ENCODE results near the gene PIGQ.

The PIGQ gene

DNA sequence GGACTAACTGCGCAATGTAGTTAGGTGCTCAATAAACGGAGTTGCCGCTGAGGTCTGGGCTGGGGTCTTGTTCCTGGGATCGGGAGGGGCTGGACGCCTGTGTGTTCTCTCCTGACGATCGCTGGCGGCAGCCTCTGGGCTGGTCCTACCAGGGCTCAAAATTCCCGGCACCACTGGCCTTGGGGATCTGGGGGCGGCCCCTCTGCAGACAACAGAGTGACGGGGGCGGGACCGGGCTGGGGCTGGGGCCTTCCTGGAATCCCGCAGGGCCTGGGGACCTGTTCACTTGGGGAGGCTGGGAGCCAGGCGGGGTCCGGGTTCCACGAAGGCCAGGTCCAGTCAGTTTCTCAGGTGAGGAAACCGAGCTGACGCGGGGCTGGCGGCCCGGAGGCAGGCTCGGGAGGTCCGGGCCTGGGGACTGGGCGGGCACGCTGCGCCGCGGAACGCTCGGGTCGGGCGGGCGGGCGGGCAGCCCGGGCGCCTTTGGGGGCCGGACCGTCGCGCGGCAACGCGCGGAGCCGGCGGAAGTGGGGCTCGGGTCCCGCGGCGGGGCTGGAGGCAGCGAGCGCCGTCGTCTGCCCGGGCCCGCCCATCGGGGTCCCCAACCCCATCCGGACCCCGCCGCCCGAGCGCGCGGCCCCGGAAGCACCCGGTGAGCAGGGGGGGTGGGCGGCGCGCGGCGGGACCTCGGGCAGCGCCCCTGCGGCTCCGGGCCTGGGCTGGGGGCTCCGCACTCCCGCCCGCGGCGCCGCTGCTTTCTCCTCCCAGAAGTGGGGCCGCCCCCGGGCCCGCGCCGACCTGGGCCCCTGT, at the start of gene PIGQ:
Gene PIGQ, plus strand, starts transcription at position 524 of the 810 bp plus-strand sequence. CDS start 4,107 bp downstream, outside the sequence.
- DNase-seq (ENCODE audit: low read depth in 3 of 3) = peak in 2 of 3 experiments; percentile 45 to 65

DNA sequence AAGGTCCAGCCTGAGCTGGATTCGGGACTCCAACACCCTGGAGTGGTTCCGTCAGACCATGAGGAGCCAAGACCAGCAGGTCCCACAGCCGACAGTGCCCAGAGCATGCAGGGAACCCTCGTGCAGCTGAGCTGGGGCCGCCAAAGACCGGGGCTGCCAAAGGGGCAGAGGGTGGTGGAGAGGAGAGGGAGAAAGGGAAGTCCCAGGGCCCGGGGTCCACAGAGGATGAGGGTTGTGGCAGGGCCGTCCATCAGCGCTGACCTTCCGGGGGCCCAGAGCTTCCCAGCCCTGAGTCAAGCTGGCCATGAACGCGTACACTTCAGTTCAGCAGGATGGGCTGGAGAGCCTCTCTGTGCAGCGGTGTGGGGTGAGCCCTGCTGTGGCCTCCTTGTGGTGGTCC, 48.9 kb upstream of the PIGQ start:
- DNase-seq (ENCODE audit: low read depth in 3 of 3) = no peak

GRCh38 chr16:521381-522210, 48.2 kb upstream of the PIGQ start:
- DNase-seq (ENCODE audit: low read depth in 3 of 3) = no peak

DNA sequence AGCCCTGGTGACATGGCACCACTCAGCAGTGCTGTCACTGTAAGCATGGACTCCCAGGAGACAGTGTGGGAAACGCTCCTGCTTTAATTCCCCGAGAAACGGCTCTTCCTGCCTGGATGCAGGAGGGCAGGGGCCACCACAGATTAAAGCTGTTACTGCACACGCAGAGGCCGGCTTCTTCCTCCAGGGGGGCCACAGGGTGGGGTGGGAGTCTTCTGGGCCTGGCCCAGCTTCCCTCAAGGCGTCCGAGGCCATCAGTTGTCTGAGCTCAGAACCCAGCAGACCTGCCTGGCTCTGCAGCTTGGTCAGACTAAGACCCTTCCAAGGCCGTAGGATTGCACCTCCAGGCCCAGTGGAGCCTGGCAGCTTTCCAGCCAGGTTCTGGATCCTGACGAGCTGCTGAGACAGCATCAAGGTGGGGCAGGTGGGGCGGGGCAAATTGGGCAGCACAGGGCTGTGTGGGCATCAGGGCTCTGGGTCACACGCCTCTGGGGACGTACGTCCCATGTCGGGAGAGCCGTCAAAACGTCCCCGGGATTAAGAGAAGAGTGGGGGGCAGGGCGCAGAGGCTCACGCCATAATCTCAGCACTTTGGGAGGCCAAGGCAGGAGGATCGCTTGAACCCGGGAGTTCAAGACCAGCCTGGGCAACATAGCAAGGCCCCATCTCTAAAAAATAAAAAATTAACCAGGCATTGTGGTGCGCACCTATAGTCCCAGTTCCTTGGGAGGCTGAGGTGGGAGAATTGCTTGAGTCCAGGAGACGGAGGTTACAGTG, 47.3 kb upstream of the PIGQ start:
- no peak for DNase-seq (ENCODE audit: low read depth in 3 of 3)

GRCh38 chr16:523097-523741, 46.5 kb upstream of the PIGQ start:
- no peak for DNase-seq (ENCODE audit: low read depth in 3 of 3)

DNA sequence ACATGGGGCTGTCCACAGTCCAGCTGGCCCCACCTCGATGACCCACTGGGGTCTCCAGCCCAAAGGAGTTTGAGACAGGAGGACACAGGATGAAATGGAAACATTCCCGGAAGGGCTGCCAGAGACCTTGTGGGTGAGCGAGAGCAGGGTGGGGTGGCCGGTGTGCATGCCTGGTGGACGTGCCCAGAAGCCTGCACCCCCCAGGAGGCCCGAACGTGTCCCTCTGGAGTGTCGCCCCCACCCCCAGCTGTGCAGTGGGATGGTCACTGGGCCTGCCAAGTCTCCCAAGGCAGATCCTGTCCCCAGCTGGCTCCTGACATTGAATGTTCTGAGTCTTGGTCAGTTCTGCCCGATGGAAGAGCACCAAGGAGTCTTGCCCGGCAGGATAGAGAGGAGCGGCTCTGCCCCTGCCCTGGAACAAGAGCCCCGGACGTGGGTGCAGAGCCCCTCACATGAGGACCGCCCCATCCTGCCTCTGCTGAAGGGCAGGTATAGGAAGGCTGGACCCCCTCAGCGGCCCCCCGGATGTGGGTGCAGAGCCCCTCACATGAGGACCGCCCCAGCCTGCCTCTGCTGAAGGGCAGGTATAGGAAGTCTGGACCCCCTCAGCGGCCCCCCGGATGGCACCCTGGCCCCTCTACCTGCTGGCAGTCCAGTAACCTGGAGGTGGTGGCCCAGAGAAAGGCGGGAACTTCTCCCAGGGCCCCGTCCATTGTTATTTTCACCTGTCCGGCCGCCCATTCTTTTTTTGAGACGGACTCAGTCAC, 45.3 kb upstream of the PIGQ start:
- no peak for DNase-seq (ENCODE audit: low read depth in 3 of 3)

DNA sequence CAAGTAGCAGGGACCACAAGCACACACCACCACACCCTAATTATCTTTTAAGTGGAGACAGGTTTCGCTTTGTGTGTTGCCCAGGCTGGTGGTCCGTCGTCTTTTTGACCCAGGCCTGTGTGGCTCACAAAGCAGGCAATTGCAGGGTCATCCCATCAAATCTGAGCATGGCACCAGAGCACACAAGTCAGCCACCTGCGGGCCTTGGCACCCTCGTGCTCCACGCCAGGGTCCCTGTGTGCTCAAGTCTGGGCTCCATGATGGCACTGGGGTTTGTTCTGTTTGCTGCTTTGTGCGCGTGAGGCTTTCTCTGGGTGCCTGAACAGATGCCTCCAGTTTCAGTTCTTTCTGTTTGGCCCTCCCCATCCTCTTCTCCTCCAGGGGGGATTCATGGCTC, 44.6 kb upstream of the PIGQ start:
- DNase-seq (ENCODE audit: low read depth in 3 of 3) = no peak

DNA sequence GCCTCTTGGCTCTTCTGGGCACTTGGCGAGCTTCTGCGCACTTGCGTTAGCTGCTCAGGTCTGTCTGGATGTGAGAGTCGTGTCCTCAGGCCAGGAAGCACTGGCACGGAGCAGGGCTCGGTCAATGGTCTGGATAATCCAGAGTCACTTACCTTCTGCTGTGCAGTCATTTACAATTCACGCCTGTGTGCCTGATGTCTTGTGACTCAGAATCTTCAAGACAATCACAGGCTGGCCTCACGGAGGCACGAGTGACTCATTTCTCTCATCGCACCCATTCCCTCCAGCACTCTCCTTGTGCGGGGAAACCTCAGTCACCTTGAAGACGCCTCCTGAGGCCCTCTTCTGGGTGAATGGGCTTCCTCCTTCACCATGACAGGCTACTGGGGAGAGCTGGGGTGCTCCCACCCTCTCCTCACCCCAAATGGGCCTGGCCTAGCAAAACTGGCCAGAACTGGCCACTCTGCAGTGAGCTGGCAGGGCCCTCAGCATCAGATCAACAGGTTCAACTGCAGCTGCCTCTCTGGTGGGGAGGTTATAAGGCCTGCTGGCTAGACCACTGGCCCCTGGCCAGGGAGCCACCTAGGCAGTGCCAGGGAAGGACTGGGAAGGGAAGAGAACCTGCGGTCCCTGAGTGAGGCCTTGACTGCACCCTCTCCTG, 44.1 kb upstream of the PIGQ start:
- peak; percentile 59 to 81 (median 74) for DNase-seq (ENCODE audit: low read depth in 3 of 3)

GRCh38 chr16:526181-527014, 43.4 kb upstream of the PIGQ start:
- DNase-seq (ENCODE audit: low read depth in 3 of 3) = peak in 1 of 3 experiments; percentile 15

- peak; percentile 73 to 86 (median 77) for DNase-seq (ENCODE audit: low read depth in 3 of 3)
Measured at GRCh38 chr16:527015-527903, 42.5 kb upstream of the PIGQ start, which contains the start of gene CAPN15. TSS of gene CAPN15 (plus strand) at chr16:527712. CDS start at chr16:546839, 19,127 bp downstream.

DNA sequence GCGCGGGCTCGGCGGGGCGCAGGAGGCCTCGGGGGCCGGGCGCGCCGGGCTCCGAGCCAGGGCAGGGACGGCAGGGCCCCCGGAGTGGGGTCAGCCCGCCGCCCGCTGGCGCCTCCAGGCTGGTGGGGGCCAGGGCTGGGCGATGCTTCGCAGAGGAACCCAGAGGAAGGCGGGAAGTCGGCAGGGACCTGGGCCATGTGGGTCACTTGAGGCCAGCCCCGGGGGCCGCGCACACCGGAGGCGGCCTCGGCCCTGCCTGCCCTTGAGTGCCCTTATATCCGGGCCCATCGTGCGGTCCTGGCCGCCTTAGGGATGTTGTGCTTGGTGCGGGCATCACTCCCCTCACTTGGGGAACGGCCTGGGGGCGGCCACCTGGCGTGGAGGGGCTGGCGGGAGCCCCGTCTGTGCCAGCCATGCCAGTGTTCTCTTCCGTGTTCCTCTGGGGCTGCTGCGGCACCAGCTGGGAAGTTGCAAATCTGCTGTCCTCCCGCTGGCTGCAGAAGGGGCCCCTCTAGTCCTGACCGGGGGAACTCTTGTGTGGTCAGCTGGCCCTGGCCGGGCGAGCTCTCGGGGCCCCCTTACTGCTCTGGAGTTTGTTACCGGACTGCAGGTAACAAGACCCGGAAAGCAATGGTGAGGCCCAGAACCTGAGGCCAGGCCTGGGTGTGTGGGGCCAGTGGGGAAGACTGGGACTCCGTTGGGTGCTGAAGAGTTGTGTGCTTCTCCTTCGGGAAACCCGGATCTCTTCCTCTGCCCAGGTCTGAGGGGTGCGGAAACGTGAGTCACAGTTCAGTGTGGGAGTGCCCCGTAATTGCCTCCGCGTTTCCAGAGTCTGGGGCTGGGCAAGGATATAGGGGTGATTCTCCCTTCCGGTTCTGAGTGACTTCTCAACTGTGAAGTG, 41.4 kb upstream of the PIGQ start:
- peak in 1 of 3 experiments; percentile 54 for DNase-seq (ENCODE audit: low read depth in 3 of 3)

- DNase-seq (ENCODE audit: low read depth in 3 of 3) = no peak
Measured at GRCh38 chr16:529012-529575, 40.7 kb upstream of the PIGQ start.

DNA sequence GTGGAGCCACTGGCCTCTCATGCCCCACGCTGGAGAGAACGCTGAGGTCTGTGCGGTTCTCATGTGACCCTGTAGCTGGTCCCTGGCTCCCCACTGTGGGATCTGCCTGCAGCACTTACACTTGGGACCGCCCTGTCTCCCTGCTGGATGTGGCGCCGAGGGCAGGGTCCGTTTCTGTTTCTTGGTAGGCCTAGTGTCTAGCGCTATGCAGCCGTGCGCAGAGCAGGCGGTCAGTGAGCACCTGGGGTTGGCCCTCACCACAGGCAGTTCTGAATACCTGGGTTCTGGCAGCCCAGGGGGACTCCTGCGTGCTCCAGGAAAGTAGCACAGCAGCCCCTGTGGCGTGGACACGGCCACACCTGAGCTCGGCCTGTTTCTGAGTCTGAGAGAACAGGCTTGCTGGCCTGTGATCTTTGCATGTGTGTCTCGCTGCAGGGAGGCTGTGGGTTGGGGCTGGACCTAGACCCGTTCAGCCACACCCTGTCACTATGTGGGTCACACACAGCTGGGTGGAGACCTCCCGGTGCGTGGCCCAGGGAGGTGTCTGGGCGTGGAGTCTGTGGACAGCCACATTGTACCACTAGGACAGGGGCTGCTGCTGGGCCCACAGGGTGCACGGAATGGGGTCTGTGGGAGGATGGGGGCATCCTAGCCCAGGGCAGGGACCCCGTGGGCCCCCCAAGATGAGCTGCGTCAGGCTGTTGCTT, 39.5 kb upstream of the PIGQ start:
- no peak for DNase-seq (ENCODE audit: low read depth in 3 of 3)

- DNase-seq (ENCODE audit: low read depth in 3 of 3) = no peak
Measured at GRCh38 chr16:531494-532125, 38.2 kb upstream of the PIGQ start.

- DNase-seq (ENCODE audit: low read depth in 3 of 3) = no peak
Measured at GRCh38 chr16:533391-534123, 36.2 kb upstream of the PIGQ start.
